ENCODE data around the gene CSRNP3. TPM values are rescaled to one million over a fixed set of nuclear protein-coding genes. Genes with fewer than 3 reads are reported as not detected.

Gene CSRNP3
- total RNA-seq, 1 experiment from 2014 or later: 1.3 TPM

DNA sequence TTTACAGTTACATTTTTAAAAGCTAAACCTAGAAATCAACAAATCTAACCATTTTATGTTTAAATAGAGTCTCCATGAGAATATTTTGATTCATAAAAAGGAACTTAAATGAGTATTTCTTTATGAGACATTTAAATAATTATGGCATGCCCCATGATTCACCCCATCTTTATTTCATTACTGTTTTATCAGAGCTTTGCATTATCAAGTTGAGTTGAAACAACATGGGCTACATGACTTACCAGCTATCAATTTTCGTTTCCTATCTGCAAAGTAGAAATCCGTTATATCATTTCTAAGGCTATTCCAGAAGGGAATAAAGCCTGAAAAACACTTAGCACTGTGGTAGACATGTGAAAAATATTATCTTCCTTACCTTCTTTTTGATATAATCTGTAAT is 163.1 kb downstream of the CSRNP3 start:
- H3K36me3 Mint-ChIP-seq (ENCODE audit: insufficient read depth, unreplicated experiment): no peaks in the 10 kb centered on the region
- Histone ChIP-seq H3K4me1 (peaks cover 10% of the 10 kb centered on the region), H3K27me3 (replicated peaks; ENCODE audit: control insufficient read depth, insufficient read depth, low read length) (no peaks in the 10 kb centered on the region), H3K9me3 (no peaks in the 10 kb centered on the region), H3K4me3 (ENCODE audit: low read depth, low read length) (no peak overlapping the region), H3K36me3 (ENCODE audit: control insufficient read depth, insufficient read depth, low read length) (no peaks in the 10 kb centered on the region)
- POLR2A ChIA-PET: no interaction called here
- CTCF ChIA-PET: no interaction called here
- H3K27me3 Mint-ChIP-seq (ENCODE audit: insufficient read depth, unreplicated experiment): no peaks in the 10 kb centered on the region
- DNase-seq: no peak
- H3K27ac Mint-ChIP-seq (ENCODE audit: unreplicated experiment): no peak overlapping the region
- intact Hi-C loops (cut with micrococcal nuclease; ENCODE audit: unreplicated experiment): no loop called here
- no peak overlapping the region for H3K4me3 Mint-ChIP-seq (ENCODE audit: unreplicated experiment)
- BruUV-seq (replicated peaks): no TSS peak
- peaks cover 13% of the 10 kb centered on the region for H3K4me1 Mint-ChIP-seq (ENCODE audit: low read depth, unreplicated experiment)
- H3K9me3 Mint-ChIP-seq (ENCODE audit: unreplicated experiment): no peaks in the 10 kb centered on the region
- TF ChIP-seq CTCF (IDR thresholded peaks at IDR 0.05; ENCODE audit: insufficient read depth in 1 of 2, low read depth in 1 of 2, low read length in 1 of 2, severe bottlenecking in 1 of 2, unreplicated experiment in 1 of 2): no peak

DNA sequence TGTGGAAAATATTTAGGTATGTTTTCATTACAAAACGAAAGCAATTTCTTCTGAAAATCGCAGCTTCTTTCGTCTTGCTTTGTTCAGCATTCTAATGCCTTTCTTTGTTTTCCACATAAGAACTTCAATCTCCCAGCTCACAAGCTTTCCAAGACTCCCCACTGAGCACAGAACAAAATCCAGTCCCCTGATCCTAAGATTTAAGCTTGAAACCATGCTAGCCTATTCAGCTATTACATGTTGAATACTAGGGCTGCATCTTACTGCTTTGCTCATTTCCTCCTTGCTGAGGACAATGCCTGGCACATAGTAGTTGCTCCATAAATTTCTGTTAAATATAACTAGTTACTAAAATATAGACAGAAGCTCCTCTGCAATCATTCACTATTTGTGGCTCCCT is 163.9 kb downstream of the CSRNP3 start:
- no TSS peak for BruUV-seq (replicated peaks)
- H3K4me1 ChIP-seq: peaks cover 10% of the 10 kb centered on the region
- no peaks in the 10 kb centered on the region for H3K36me3 ChIP-seq (ENCODE audit: control insufficient read depth, insufficient read depth, low read length)
- TF ChIP-seq CTCF (IDR thresholded peaks at IDR 0.05; ENCODE audit: insufficient read depth in 1 of 2, low read depth in 1 of 2, low read length in 1 of 2, severe bottlenecking in 1 of 2, unreplicated experiment in 1 of 2): no peak
- Mint-ChIP-seq H3K27me3 (ENCODE audit: insufficient read depth, unreplicated experiment) (no peaks in the 10 kb centered on the region), H3K27ac (ENCODE audit: unreplicated experiment) (peak overlapping the region; percentile 51), H3K9me3 (ENCODE audit: unreplicated experiment) (no peaks in the 10 kb centered on the region), H3K4me3 (ENCODE audit: unreplicated experiment) (no peak overlapping the region), H3K4me1 (ENCODE audit: low read depth, unreplicated experiment) (peaks cover 13% of the 10 kb centered on the region), H3K36me3 (ENCODE audit: insufficient read depth, unreplicated experiment) (no peaks in the 10 kb centered on the region)
- no peaks in the 10 kb centered on the region for H3K27me3 ChIP-seq (replicated peaks; ENCODE audit: control insufficient read depth, insufficient read depth, low read length)
- DNase-seq: no peak
- ChIA-PET CTCF (no interaction called here), POLR2A (no interaction called here)
- H3K4me3 ChIP-seq (ENCODE audit: low read depth, low read length): no peak overlapping the region
- H3K9me3 ChIP-seq: no peaks in the 10 kb centered on the region
- intact Hi-C loops (cut with micrococcal nuclease; ENCODE audit: unreplicated experiment): no loop called here

DNA sequence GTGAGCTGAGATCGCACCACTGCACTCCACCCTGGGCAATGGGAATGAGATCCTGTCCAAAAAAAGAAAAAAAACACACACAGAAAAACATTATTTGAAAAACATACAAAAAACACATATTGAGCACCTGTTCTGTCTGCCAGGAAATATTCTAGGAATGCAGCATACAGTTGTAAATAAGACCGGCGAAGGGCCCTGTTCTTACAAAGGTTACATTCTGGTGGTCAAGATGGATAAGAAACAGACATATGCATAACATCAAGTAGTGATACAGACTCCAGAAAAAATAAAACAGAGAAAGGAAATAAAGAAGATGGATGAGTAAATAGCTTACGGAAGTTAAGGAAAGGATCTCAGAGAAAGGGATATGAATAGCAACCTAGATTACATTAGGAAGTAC is 164.8 kb downstream of the CSRNP3 start:
- Histone ChIP-seq H3K36me3 (ENCODE audit: control insufficient read depth, insufficient read depth, low read length) (no peaks in the 10 kb centered on the region), H3K27me3 (replicated peaks; ENCODE audit: control insufficient read depth, insufficient read depth, low read length) (no peaks in the 10 kb centered on the region), H3K9me3 (no peaks in the 10 kb centered on the region), H3K4me3 (ENCODE audit: low read depth, low read length) (no peak overlapping the region), H3K4me1 (peaks cover 10% of the 10 kb centered on the region)
- Mint-ChIP-seq H3K27me3 (ENCODE audit: insufficient read depth, unreplicated experiment) (no peaks in the 10 kb centered on the region), H3K27ac (ENCODE audit: unreplicated experiment) (peak overlapping the region; percentile 11), H3K4me3 (ENCODE audit: unreplicated experiment) (no peak overlapping the region), H3K9me3 (ENCODE audit: unreplicated experiment) (no peaks in the 10 kb centered on the region), H3K4me1 (ENCODE audit: low read depth, unreplicated experiment) (peaks cover 13% of the 10 kb centered on the region), H3K36me3 (ENCODE audit: insufficient read depth, unreplicated experiment) (no peaks in the 10 kb centered on the region)
- TF ChIP-seq CTCF (IDR thresholded peaks at IDR 0.05; ENCODE audit: insufficient read depth in 1 of 2, low read depth in 1 of 2, low read length in 1 of 2, severe bottlenecking in 1 of 2, unreplicated experiment in 1 of 2): no peak
- POLR2A ChIA-PET: interaction anchor here (0.9 kb wide), 1 partner anchor 30 kb away, joined by 3 read pairs; no protein-coding TSS in a partner anchor
- intact Hi-C loops (cut with micrococcal nuclease; ENCODE audit: unreplicated experiment): loop anchor here (2.0 kb wide), 1 partner anchor 29 kb away; no protein-coding TSS in a partner anchor
- no TSS peak for BruUV-seq (replicated peaks)
- peak in 1 of 2 experiments; percentile 38 for DNase-seq
- CTCF ChIA-PET: no interaction called here

Measured in Caco-2 (cell line).